OCI-LY1 (cell line): ENCODE measurements around the gene PTPRN2.

Experiments
- H2AFZ ChIP-seq: fragments of 200-600 bp; sonication (generic), shearing (Covaris generic); 2 replicates; pipeline ENCODE4 v1.6.0; 2014; ENCODE audit warnings: antibody characterized with exemption, mild to moderate bottlenecking, low read length
- H3F3A ChIP-seq: fragments of 200-600 bp; sonication (generic), shearing (Covaris generic); 2 replicates; pipeline ENCODE4 v1.6.0; 2014; ENCODE audit warnings: mild to moderate bottlenecking, antibody characterized with exemption, low read length, moderate library complexity; ENCODE audit not compliant: insufficient read depth
- H3K27ac ChIP-seq: fragments of 200-600 bp; sonication (generic); 2 replicates; pipeline ENCODE4 v1.5.1; 2014; ENCODE audit warnings: low read length, mixed run types, mild to moderate bottlenecking, low read depth; ENCODE audit not compliant: poor library complexity, severe bottlenecking
- H3K27me3 ChIP-seq: fragments of 200-600 bp; sonication (generic); 2 replicates; pipeline ENCODE4 v1.6.0; 2014; ENCODE audit warnings: antibody characterized with exemption, mild to moderate bottlenecking, low read length, moderate library complexity; ENCODE audit not compliant: insufficient read depth
- H3K36me3 ChIP-seq: fragments of 200-600 bp; sonication (generic); 2 replicates; pipeline ENCODE4 v1.6.1; 2014; ENCODE audit warnings: mild to moderate bottlenecking, antibody characterized with exemption, low read length, moderate library complexity, mixed read lengths; ENCODE audit not compliant: insufficient read depth
- H3K4me1 ChIP-seq: fragments of 200-600 bp; sonication (generic); 2 replicates; pipeline ENCODE4 v1.5.1; 2014; ENCODE audit warnings: mild to moderate bottlenecking, low read length, moderate library complexity; ENCODE audit not compliant: insufficient read depth, severe bottlenecking
- H3K4me2 ChIP-seq: fragments of 200-600 bp; sonication (generic), shearing (Covaris generic); 2 replicates; pipeline ENCODE4 v1.6.1; 2014; ENCODE audit warnings: low read length
- H3K4me3 ChIP-seq: fragments of 200-600 bp; sonication (generic); 2 replicates; pipeline ENCODE4 v1.5.1; 2014; ENCODE audit warnings: low read length, low read depth, mild to moderate bottlenecking, mixed read lengths; ENCODE audit not compliant: poor library complexity, severe bottlenecking
- H3K79me2 ChIP-seq: fragments of 200-600 bp; shearing (Covaris generic); 2 replicates; pipeline ENCODE4 v1.6.1; 2016; ENCODE audit warnings: mixed run types, low read length, mixed read lengths; ENCODE audit not compliant: insufficient read depth
- H3K9ac ChIP-seq: fragments of 200-600 bp; sonication (generic), shearing (Covaris generic); 2 replicates; pipeline ENCODE4 v1.6.1; 2014; ENCODE audit warnings: mild to moderate bottlenecking, low read length, mixed read lengths
- H3K9me2 ChIP-seq: fragments of 200-600 bp; sonication (generic), shearing (Covaris generic); 2 replicates; pipeline ENCODE4 v1.6.1; 2014; ENCODE audit warnings: low read depth, mild to moderate bottlenecking, low read length, mixed read lengths
- H3K9me3 ChIP-seq: fragments of 200-600 bp; shearing (Covaris generic); 2 replicates; pipeline ENCODE4 v1.6.1; 2014; ENCODE audit warnings: low read length, mixed read lengths
- H4K20me1 ChIP-seq: fragments of 200-600 bp; sonication (generic), shearing (Covaris generic); 2 replicates; pipeline ENCODE4 v1.6.0; 2016; ENCODE audit warnings: mild to moderate bottlenecking, low read length; ENCODE audit not compliant: insufficient read depth
- CTCF ChIP-seq: fragments of 200-600 bp; sonication (generic), shearing (Covaris generic); IDR thresholded peaks from 2 replicates; pipeline ENCODE4 v1.5.1; 2017; ENCODE audit warnings: mild to moderate bottlenecking, antibody characterized with exemption, low read length, moderate library complexity, mixed read lengths
- EZH2 ChIP-seq: fragments of 200-600 bp; sonication (generic), shearing (Covaris generic); IDR thresholded peaks from 2 replicates; pipeline ENCODE4 v1.8.0; 2017; ENCODE audit warnings: borderline replicate concordance, mixed run types, mild to moderate bottlenecking, antibody characterized with exemption, low read length, moderate library complexity, mixed read lengths

Gene PTPRN2

DNA sequence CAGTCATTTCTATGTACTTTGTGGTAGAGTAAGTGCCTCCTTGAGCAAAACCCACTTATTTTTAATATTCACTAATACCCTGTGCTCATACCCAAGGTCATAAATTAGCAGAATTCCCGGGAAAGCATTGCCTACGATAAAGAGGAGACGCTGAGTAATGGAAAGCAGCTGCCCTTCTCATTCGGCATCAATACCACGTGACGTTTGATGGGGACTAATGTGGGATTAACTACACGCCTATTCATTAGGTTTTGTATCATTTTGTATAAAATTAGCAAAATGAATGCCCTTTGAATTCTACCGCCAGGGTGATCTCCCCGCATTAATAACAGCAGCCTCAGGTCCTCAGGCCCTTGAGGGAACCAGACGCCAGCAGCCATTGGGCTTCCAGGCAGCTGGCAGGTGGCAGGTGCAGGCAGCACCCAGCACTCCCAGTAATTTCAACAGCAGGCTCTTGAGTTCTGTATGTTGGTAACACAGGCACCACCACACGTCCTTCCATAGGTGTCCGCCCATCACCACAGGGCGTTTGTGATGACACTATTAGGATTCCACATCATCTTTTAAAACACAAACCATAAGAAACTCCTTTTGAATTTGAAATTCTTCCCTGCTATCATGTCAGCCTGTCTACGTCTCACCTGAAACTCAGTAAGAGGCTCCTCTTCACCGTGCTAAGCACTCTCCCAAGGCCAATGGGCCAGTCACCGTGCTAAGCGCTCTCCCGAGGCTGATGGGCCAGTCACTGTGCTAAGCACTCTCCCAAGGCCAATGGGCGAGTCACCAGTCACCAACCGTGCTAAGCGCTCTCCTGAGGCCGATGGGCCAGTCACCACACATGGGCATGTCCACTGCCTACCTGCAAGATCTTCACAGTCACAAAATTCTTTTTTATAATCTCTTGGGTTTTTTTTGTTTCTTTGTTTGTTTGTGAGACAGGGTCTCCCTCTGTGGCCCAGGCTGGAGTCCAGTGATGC lies 509.4 kb downstream of the PTPRN2 start:
- Histone ChIP-seq H4K20me1 (no peaks in the 10 kb centered on the region), H3K4me1 (no peaks in the 10 kb centered on the region), H3K27me3 (no peaks in the 10 kb centered on the region; the same call in 1 of the 2 replicates), H3K4me3 (no peak overlapping the region), H3K36me3 (no peaks in the 10 kb centered on the region), H3K4me2 (no peak overlapping the region), H3K79me2 (no peaks in the 10 kb centered on the region), H2AFZ (no peak overlapping the region), H3F3A (no peaks in the 10 kb centered on the region), H3K9me2 (no peaks in the 10 kb centered on the region), H3K9ac (no peak overlapping the region), H3K9me3 (no peaks in the 10 kb centered on the region), H3K27ac (no peak overlapping the region)
- TF ChIP-seq EZH2 (no peak), CTCF (no peak)

DNA sequence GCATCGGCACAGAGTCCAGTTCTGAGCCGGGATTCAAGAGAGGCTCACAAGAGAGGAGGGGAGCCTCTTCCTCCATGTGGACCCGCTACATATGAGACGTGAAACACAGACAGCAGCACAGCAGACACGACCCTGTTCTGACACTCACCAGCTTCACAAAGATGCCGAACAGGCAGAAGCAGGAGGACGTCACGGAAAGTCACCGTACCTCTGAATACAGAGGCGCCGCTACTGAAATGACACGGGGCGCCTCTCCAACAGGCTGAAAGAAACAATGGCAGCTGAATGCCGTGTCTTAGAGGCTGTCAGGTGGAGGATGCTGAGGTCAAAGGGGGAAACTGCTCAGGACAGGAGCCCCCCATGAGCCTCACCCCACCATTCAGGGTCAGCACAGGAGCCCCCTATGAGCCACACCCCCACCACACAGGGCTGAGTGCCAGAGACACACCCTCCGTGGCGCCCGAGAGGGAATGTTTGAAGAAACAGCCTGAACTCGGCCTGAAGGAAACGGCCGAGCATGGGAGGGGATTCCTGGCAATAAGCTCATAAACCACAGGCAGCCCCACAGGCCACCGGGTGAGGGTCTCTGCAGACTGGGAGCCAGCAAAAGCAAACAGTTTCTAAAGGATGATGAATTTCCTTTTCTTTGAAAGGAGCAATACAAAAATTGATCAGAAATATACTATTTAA lies 510.3 kb downstream of the PTPRN2 start:
- Histone ChIP-seq H4K20me1 (no peaks in the 10 kb centered on the region), H3K4me3 (no peak overlapping the region), H3K27me3 (no peaks in the 10 kb centered on the region; the same call in 1 of the 2 replicates), H3K4me2 (no peak overlapping the region), H3K9ac (no peak overlapping the region), H3K9me2 (no peaks in the 10 kb centered on the region), H3K9me3 (no peaks in the 10 kb centered on the region), H2AFZ (no peak overlapping the region), H3K27ac (no peak overlapping the region), H3F3A (no peaks in the 10 kb centered on the region), H3K36me3 (no peaks in the 10 kb centered on the region), H3K79me2 (no peaks in the 10 kb centered on the region), H3K4me1 (no peaks in the 10 kb centered on the region)
- TF ChIP-seq CTCF (no peak), EZH2 (no peak)

- H3F3A ChIP-seq, result no peaks in the 10 kb centered on the region
These were observed 511.0 kb downstream of the PTPRN2 start for GRCh38 chr7:158076656-158077055.

More at GRCh38 chr7:158076656-158077055, 511.0 kb downstream of the PTPRN2 start:
- no peak overlapping the region for H3K4me2 ChIP-seq
- no peaks in the 10 kb centered on the region for H3K9me3 ChIP-seq
- no peak overlapping the region for H3K9ac ChIP-seq
- H3K4me3 ChIP-seq, result no peak overlapping the region
- H3K36me3 ChIP-seq, result no peaks in the 10 kb centered on the region
- no peaks in the 10 kb centered on the region for H3K79me2 ChIP-seq
- no peak for TF ChIP-seq EZH2
- TF ChIP-seq CTCF, result no peak
- H4K20me1 ChIP-seq, result no peaks in the 10 kb centered on the region
- H3K9me2 ChIP-seq, result no peaks in the 10 kb centered on the region
- no peaks in the 10 kb centered on the region for H3K4me1 ChIP-seq
- no peaks in the 10 kb centered on the region; the same call in 1 of the 2 replicates for H3K27me3 ChIP-seq
- H3K27ac ChIP-seq, result no peak overlapping the region
- H2AFZ ChIP-seq, result no peak overlapping the region
